Calu3 (cell line): ENCODE results near the gene PHF12. TPM values are rescaled to one million over a fixed set of nuclear protein-coding genes. Genes with fewer than 3 reads are reported as not detected.

Experiments
- BruUV-seq: library from RNA; stranded (reverse); fragments of 400-500 nt; replicated peaks from 2 replicates; lab custom pipeline; 2021; lab: Mats Ljungman, UMichigan
- CTCF ChIA-PET: fragments of 300-600 bp; sonication (Branson Sonifier 250); formaldehyde crosslinking; loops from one replicate; lab custom pipeline; 2022; ENCODE audit warnings: antibody characterized with exemption; lab: Charles Lee
- DNase-seq: peaks from one replicate; pipeline ENCODE4 v3.0.0; 2022
- H3K27ac Mint-ChIP-seq: one replicate; pipeline ENCODE4 v1.8.0; 2022; ENCODE audit warnings: mixed read lengths; ENCODE audit not compliant: unreplicated experiment
- H3K27me3 Mint-ChIP-seq: one replicate; pipeline ENCODE4 v1.8.0; 2022; ENCODE audit warnings: mixed read lengths; ENCODE audit not compliant: unreplicated experiment
- H3K36me3 Mint-ChIP-seq: one replicate; pipeline ENCODE4 v1.8.0; 2022; ENCODE audit warnings: mild to moderate bottlenecking, moderate library complexity, mixed read lengths; ENCODE audit not compliant: insufficient read depth, unreplicated experiment
- H3K4me1 Mint-ChIP-seq: one replicate; pipeline ENCODE4 v1.8.0; 2022; ENCODE audit warnings: mild to moderate bottlenecking, low read depth, mixed read lengths; ENCODE audit not compliant: unreplicated experiment
- H3K4me3 Mint-ChIP-seq: one replicate; pipeline ENCODE4 v1.8.0; 2022; ENCODE audit warnings: mild to moderate bottlenecking, low read depth, moderate library complexity, mixed read lengths; ENCODE audit not compliant: unreplicated experiment
- H3K9me3 Mint-ChIP-seq: one replicate; pipeline ENCODE4 v1.8.0; 2022; ENCODE audit warnings: low read depth, mixed read lengths; ENCODE audit not compliant: unreplicated experiment
- intact Hi-C: fragments of 100-400 bp; cut with micrococcal nuclease; formaldehyde crosslinking; loops from one replicate; pipeline ENCODE4 v1.10.0; 2022; ENCODE audit not compliant: unreplicated experiment
- total RNA-seq: library from RNA; stranded (reverse); gene quantifications from 2 replicates; pipeline ENCODE4 v1.2.3, GENCODE V29; 2022
- TF ChIP-seq, protein P1 (sequence below): fragments of 200-600 bp; IDR thresholded peaks from one replicate; pipeline ENCODE4 v1.8.0; 2022; ENCODE audit warnings: antibody characterized with exemption; ENCODE audit not compliant: unreplicated experiment

Gene PHF12
- total RNA-seq, 1 experiment from 2014 or later, result 54.0 TPM

- Mint-ChIP-seq H3K4me1 (no peaks in the 10 kb centered on the region), H3K4me3 (no peak overlapping the region), H3K27ac (no peak overlapping the region), H3K27me3 (no peaks in the 10 kb centered on the region), H3K36me3 (peaks cover 29% of the 10 kb centered on the region), H3K9me3 (no peaks in the 10 kb centered on the region)
- CTCF ChIA-PET, result interaction anchor here (0.7 to 1.6 kb wide), 12 partner anchors 13 to 228 kb away, joined by 3 to 6 read pairs (median 4); partner anchors contain the start of genes MYO18A and TLCD1
- TSS peak; percentile 89 for BruUV-seq
- intact Hi-C loops, result no loop called here
- peak; percentile 93 for DNase-seq
- TF ChIP-seq, protein P1, sequence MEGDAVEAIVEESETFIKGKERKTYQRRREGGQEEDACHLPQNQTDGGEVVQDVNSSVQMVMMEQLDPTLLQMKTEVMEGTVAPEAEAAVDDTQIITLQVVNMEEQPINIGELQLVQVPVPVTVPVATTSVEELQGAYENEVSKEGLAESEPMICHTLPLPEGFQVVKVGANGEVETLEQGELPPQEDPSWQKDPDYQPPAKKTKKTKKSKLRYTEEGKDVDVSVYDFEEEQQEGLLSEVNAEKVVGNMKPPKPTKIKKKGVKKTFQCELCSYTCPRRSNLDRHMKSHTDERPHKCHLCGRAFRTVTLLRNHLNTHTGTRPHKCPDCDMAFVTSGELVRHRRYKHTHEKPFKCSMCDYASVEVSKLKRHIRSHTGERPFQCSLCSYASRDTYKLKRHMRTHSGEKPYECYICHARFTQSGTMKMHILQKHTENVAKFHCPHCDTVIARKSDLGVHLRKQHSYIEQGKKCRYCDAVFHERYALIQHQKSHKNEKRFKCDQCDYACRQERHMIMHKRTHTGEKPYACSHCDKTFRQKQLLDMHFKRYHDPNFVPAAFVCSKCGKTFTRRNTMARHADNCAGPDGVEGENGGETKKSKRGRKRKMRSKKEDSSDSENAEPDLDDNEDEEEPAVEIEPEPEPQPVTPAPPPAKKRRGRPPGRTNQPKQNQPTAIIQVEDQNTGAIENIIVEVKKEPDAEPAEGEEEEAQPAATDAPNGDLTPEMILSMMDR, result no peak
These were observed 965 bp upstream of the PHF12 start for GRCh38 chr17:28951991-28952975.

DNA sequence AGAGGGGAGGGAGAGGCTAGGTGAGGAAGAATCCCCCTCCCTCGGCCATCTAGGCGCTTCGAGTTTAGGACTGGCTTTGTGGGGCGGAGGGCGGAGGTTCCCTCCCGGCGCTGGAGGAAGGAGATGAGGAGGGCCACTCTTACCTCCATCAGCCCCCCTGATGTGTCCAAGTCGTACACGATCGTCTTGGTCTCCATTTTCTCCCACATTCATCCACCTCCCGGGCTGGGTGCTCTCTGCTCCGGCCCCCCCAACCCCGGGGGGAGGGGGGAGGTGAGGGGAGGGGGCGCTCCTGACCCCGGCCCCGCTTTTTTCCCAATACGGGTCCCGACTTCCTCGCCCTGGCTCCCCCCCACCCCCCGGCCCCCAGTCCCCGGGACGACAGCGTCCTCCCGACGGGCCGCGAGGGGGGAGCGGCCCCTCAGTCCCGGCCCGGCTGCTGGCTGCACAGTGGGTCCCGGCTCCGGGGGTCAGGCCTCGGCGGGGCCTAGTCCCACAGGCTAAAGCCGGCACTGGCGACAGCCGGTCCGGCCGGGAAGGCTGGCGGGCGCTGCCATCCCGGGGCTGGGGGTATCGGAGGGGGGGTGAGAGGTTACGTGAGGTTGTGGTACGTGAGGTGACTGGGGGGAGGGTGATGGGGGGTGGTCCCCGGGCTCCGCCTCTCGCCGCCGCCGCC is 428 bp downstream of the PHF12 start:
- CTCF ChIA-PET, result interaction anchor here (0.6 to 1.4 kb wide), 3 partner anchors 15 to 208 kb away, joined by 5 to 8 read pairs (median 6); no protein-coding TSS in a partner anchor
- Mint-ChIP-seq H3K9me3 (no peaks in the 10 kb centered on the region), H3K27me3 (no peaks in the 10 kb centered on the region), H3K27ac (peak overlapping the region; percentile 97), H3K4me3 (no peak overlapping the region), H3K4me1 (no peaks in the 10 kb centered on the region), H3K36me3 (peaks cover 29% of the 10 kb centered on the region)
- TF ChIP-seq, protein P1, result no peak
- BruUV-seq, result no TSS peak
- intact Hi-C loops, result no loop called here
- no peak for DNase-seq

DNA sequence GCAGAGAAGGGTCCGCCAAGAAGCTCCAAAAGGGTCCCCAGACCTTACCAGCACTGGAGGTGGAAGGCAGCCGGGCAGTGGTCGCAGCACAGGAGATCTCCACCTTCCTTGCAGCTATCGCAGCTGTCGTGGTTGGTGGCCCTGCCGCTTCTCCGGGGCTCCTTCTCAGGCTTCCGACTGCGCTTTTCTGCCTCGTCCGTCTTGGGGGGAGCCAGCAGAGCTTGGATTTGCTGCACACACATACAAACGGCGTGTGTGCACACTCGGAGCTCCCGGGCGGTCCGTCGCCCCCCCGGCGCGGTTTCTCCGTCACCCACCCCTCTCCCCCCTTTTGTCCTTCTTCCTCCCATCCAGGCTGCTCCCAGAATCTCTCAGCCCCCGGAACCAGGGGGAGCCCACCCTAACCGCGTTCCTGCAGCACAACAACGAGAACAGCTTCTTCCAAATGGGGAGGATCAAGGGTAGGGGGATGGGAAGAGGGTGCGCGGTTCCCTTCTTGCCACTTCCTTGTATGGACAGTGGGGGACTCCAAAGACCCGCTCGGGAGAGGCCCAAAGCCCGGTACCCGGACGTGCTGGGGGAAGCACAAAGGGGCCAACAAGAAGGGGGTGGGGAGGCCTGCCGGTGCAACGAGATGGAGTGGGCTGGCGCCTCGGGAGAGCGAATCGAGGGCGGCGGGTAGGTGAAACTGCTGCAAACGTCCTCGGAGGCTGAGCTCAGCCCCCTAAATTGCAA is 1.1 kb downstream of the PHF12 start:
- Mint-ChIP-seq H3K27me3 (no peaks in the 10 kb centered on the region), H3K36me3 (peaks cover 29% of the 10 kb centered on the region), H3K4me3 (no peak overlapping the region), H3K4me1 (no peaks in the 10 kb centered on the region), H3K9me3 (no peaks in the 10 kb centered on the region), H3K27ac (peak overlapping the region; percentile 97)
- CTCF ChIA-PET, result interaction anchor here (1.3 to 1.4 kb wide), 2 partner anchors 15 to 187 kb away, joined by 3 to 4 read pairs; no protein-coding TSS in a partner anchor
- BruUV-seq, result no TSS peak
- TF ChIP-seq, protein P1, result no peak
- intact Hi-C loops, result no loop called here
- peak; percentile 46 for DNase-seq
